ENCODE measurements around the gene NR6A1.

NR6A1 gene

DNA sequence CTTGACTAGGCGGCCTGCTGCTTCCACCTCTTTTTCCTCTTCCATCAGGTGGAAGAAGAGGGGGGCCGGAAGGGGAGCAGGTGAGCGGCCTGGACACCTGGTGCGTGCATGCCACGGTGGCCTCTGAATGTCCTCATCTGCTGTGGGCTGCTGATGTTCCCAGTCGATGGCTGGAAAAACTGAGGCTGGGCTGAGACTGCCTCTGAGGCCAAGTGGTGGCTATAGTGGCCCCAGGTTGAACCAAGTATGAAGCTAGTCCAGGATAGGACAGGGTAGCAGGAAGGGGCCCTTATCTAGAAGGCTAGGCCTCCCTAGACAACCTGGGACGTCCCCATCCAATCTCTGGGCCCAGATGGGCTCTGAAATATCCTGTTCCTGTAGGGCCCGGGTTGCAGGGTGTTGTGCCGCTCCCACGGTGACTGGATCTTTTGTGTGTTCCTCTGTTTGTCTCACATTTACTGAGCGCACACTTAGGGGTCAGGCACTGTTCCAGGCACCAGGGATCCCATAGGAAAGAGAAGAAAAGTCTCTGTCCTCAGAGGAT is 263.2 kb downstream of the NR6A1 start:
- in situ Hi-C loops (cut with MboI; ENCODE audit: low sequenced_read_pairs): no loop called here

GRCh38 chr9:124506931-124507879 is 263.9 kb downstream of the NR6A1 start, which contains the start of gene NR5A1:
TSS of gene NR5A1 (minus strand) at chr9:124507399. CDS start at chr9:124503395, 4,004 bp downstream.
- in situ Hi-C loops (cut with MboI; ENCODE audit: low sequenced_read_pairs): no loop called here

- in situ Hi-C loops (cut with MboI; ENCODE audit: low sequenced_read_pairs): no loop called here
These were observed 264.7 kb downstream of the NR6A1 start for GRCh38 chr9:124506433-124506832.

- in situ Hi-C loops (cut with MboI; ENCODE audit: low sequenced_read_pairs): no loop called here
These were observed 265.2 kb downstream of the NR6A1 start for GRCh38 chr9:124505901-124506346.

- in situ Hi-C loops (cut with MboI; ENCODE audit: low sequenced_read_pairs): no loop called here
These were observed 265.9 kb downstream of the NR6A1 start for GRCh38 chr9:124505006-124505900.

- in situ Hi-C loops (cut with MboI; ENCODE audit: low sequenced_read_pairs): no loop called here
These were observed 266.5 kb downstream of the NR6A1 start for GRCh38 chr9:124504530-124505005.

DNA sequence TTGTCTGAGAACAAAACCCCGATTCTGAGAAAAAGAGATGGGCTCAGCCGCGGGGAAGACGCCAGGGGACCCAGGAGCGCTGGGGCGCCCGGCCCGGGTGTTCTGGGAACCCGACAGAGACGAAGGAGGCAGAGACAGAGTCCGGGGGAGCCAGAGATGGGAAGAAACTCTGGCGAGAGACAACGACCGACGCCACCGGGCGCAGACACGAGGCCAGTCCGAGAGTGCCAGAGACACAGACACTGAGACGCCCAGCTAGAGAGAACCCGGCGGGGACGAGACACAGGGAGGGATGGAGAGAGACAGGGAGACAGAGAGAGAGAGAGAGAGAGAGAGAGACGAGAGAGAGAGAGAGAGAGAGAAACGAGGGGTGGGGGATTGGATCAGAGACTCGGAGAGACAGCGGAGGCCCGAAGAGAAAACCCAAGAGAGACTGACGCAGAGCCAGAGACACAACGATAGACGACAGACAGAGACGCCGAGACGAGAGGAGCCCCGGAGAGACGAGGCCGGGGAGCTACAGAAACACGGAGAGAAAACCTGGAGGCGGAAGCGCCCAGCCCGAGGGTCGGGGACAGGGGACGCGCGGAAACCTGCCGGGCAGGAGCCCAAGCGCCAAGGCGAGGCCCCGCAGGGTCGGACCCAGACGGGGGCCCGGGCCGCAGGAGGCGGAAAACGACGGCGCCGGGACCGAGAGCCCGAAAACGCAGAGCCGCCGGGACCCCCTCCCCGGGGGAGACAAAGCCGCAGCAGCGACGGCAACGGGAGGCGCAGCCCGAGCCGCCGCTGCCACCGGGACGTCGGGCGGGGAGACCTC is 267.2 kb downstream of the NR6A1 start:
- in situ Hi-C loops (cut with MboI; ENCODE audit: low sequenced_read_pairs): no loop called here

DNA sequence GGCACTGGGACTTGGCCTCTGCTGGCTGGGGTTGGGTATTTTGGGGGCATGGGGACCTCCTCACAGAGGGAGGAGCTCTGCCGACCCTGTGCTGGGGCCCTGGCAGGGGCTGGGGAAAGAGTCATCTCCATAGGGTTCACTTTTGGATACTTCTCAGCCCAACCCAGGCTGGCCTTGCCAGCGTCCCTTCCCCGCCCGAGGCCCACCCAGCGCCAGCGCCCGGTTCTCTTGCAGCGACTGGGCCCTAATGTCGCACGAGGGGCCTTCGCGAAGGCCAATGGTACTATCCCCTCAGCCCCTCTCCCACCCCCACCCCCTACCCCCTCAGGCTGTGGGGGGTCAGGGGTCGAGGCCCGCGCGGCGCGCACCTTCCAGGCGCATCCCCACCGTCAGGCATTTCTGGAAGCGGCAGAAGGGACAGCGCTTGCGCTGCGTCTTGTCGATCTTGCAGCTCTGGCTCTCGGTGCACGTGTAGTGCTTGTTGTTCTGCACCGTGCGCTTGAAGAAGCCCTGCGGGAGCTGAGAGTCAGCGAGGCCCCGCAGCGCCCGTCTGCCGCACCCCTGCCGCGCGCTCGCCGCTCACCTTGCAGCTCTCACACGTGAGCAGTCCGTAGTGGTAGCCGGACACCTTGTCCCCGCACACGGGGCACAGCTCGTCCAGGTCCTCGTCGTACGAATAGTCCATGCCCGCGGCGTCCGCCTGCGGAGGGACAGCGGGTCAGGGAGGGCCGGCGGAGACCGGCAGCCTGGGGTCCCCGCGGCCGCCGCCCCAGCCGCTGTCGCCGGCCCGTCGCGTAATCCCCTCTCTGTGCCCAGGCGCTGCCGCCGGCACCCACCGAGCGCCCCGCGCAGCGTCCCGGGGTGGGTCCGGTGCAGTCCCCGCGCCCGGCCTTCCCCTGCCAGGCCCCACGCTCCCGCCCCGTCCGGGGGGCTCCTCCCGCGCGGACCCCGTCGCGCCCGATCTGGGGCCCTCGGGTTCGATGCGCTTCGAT is 268.1 kb downstream of the NR6A1 start:
- in situ Hi-C loops (cut with MboI; ENCODE audit: low sequenced_read_pairs): no loop called here

GRCh38 chr9:124501771-124502320 is 269.3 kb downstream of the NR6A1 start:
- in situ Hi-C loops (cut with MboI; ENCODE audit: low sequenced_read_pairs): no loop called here

DNA sequence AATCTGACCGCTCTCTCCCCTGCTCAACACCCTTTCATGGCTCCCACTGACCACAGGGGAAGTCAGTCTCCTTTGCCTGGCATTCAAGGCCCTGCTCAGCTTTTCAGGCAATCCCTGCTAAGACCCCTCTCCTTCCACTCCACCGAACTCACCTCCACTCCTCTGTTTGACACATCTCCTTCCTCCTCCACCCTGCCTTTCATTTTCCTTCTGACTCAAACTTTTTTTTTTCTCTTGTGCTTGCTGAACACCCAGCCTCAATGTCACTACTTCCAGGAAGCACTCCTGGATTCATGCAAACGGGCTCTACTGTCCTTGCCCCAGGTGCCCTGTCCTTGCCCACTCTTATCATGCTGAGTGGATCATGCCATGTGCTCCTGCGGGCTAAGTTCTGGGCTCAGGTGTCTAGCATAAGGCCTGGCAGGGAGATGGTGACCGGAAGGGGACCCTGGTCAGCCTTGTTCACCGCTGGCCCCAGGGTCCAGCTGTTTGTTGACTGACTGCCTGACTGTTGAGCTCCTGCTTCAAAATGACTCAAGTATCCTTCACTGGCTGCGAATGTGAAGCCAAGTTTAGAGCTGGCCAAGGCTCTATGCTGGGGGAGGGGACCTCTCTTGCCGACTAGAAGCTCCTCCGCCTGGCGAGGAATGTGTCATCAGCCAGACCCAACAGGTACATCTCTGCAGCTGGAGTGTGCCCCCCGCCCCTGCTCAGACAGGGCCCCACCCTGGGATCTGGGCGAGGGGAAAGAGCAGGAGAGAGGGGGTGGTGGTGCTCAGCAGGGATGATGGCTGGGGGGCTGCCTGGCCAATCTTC is 270.1 kb downstream of the NR6A1 start:
- in situ Hi-C loops (cut with MboI; ENCODE audit: low sequenced_read_pairs): no loop called here

GRCh38 chr9:124500028-124500795 is 270.9 kb downstream of the NR6A1 start:
- in situ Hi-C loops (cut with MboI; ENCODE audit: low sequenced_read_pairs): no loop called here

- in situ Hi-C loops (cut with MboI; ENCODE audit: low sequenced_read_pairs): no loop called here
These were observed 271.9 kb downstream of the NR6A1 start for GRCh38 chr9:124499216-124499615.

- in situ Hi-C loops (cut with MboI; ENCODE audit: low sequenced_read_pairs): no loop called here
These were observed 272.5 kb downstream of the NR6A1 start for GRCh38 chr9:124498499-124499146.

- in situ Hi-C loops (cut with MboI; ENCODE audit: low sequenced_read_pairs): no loop called here
These were observed 273.1 kb downstream of the NR6A1 start for GRCh38 chr9:124498040-124498439.

DNA sequence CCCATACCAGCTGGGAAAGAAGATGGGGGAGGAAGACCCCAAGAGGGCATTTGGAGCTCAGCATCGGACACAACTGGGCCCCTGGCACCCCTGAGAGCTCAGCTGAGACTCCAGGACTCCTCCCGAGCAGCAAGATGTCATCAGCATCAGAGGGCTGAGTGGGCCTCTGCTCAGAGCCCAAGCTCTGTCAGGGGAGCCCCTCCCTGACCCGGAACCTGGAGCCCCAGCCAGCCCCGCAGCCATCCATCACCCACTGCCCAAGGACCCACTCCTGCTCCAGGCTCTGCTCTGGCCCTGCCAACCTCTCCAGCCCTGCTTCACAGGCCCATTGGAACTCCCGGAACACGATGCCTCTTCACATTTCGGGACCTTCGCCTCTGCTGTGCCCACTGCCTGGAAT is 273.7 kb downstream of the NR6A1 start:
- in situ Hi-C loops (cut with MboI; ENCODE audit: low sequenced_read_pairs): no loop called here

GRCh38 chr9:124496463-124496862 is 274.6 kb downstream of the NR6A1 start:
- in situ Hi-C loops (cut with MboI; ENCODE audit: low sequenced_read_pairs): no loop called here

DNA sequence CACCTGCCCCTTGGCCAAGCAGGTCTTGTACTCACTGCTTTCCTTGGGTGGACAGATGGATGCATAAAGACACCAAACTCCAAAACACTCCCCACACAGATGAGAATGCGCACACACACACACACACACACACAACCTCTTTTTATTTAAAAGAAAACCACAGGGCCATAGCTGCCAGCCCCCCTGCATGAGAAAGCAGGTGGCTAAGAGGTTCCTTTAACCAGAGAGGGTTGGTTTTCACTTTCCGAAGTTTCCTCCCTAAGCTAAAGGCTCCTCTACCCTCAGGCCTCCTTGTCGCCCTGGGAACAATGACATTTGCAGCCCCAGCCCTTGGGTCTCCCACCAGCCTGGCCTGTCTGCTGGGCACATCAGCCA is 275.0 kb downstream of the NR6A1 start:
- in situ Hi-C loops (cut with MboI; ENCODE audit: low sequenced_read_pairs): no loop called here

Data from hTERT RPE-1 (cell line).